GM18505 (cell line): ENCODE measurements around the gene FXYD5.

Source experiments
- ATAC-seq: cut with Tn5 transposase; IDR thresholded peaks from one replicate; pipeline ENCODE4 v1.9.1; 2021; ENCODE audit not compliant: unreplicated experiment
- POLR2A ChIP-seq: IDR thresholded peaks from 4 replicates; pipeline ENCODE4 v1.6.1; 2011; ENCODE audit warnings: borderline replicate concordance; ENCODE audit not compliant: insufficient read depth, insufficient read length; ENCODE audit errors: extremely low read depth

Gene FXYD5

GRCh38 chr19:35115177-35115951, 39.2 kb upstream of the FXYD5 start, which contains the start of gene FXYD3:
Gene FXYD3 (plus strand): TSS chr19:35115823. CDS start chr19:35119377, 3,554 bp downstream.
- no peak for TF ChIP-seq POLR2A
- ATAC-seq: no peak

GRCh38 chr19:35116072-35116801, 38.3 kb upstream of the FXYD5 start:
- no peak for ATAC-seq
- TF ChIP-seq POLR2A: no peak

GRCh38 chr19:35117116-35117515, 37.4 kb upstream of the FXYD5 start:
- TF ChIP-seq POLR2A: no peak
- ATAC-seq: no peak

GRCh38 chr19:35117799-35118198, 36.7 kb upstream of the FXYD5 start:
- no peak for ATAC-seq
- TF ChIP-seq POLR2A: no peak

- ATAC-seq: no peak
- no peak for TF ChIP-seq POLR2A
Observed at GRCh38 chr19:35118268-35119020, 36.1 kb upstream of the FXYD5 start.

- no peak for ATAC-seq
- no peak for TF ChIP-seq POLR2A
Observed at GRCh38 chr19:35119091-35119490, 35.4 kb upstream of the FXYD5 start.

GRCh38 chr19:35119578-35120155, 34.9 kb upstream of the FXYD5 start:
- no peak for ATAC-seq
- TF ChIP-seq POLR2A: no peak

GRCh38 chr19:35120492-35120891, 34.0 kb upstream of the FXYD5 start:
- TF ChIP-seq POLR2A: no peak
- no peak for ATAC-seq

- ATAC-seq: no peak
- TF ChIP-seq POLR2A: no peak
Observed at GRCh38 chr19:35120898-35121297, 33.6 kb upstream of the FXYD5 start.

GRCh38 chr19:35122687-35123551, 31.6 kb upstream of the FXYD5 start:
- no peak for TF ChIP-seq POLR2A
- no peak for ATAC-seq

- no peak for TF ChIP-seq POLR2A
- ATAC-seq: no peak
Observed at GRCh38 chr19:35123573-35123972, 31.0 kb upstream of the FXYD5 start.
